Lower leg skin (tissue), 3 donors: ENCODE measurements around the gene ZNF606.

Experiments used
- CTCF ChIP-seq, 3 donors: fragments of 450-650 bp; IDR thresholded peaks; one replicate each; pipeline ENCODE4 v1.5.1; 2016; ENCODE audit warnings: antibody characterized with exemption in 3 of 3, mild to moderate bottlenecking in 3 of 3, moderate library complexity in 2 of 3
- POLR2A ChIP-seq, 2 donors: fragments of 450-650 bp; IDR thresholded peaks; one replicate each; pipeline ENCODE4 v1.6.1; 2016 to 2017; ENCODE audit warnings: antibody characterized with exemption in 2 of 2, mild to moderate bottlenecking in 1 of 2, moderate library complexity in 1 of 2

DNA sequence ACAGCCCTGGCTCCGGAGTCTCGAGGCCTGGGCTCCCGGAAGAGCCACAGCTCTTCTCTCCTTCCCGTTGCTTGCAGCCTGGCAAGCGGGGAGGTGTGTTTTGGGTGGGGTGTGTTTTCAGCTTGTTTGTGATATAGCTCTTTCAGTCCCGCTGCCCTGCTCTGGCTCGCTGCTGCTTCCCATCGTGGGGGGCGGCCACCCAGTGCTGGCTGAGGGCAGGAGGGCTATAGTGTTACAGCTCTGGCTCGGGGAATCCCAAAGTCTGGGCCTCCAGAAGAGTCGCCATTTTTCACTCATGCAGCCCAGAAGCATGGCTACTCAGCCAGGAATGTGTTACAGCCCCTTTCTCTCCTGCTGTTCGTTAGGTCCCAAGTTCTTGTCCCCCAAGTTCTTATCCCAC is 52.9 kb downstream of the ZNF606 start:
- TF ChIP-seq CTCF (IDR thresholded peaks at IDR 0.05) = no peak
- TF ChIP-seq POLR2A (IDR thresholded peaks at IDR 0.05) = no peak
